Measurements from ENCODE around the gene F11.

F11 gene

GRCh38 chr4:186226521-186227189 is 39.3 kb upstream of the F11 start:
- H3K27ac ChIP-seq = no peak overlapping the region

GRCh38 chr4:186227221-186227620 is 38.8 kb upstream of the F11 start, which contains the start of gene KLKB1:
Gene KLKB1 (plus strand): TSS chr4:186227507. CDS start chr4:186228196, 689 bp downstream.
- no peak for TF ChIP-seq CTCF (IDR thresholded peaks at IDR 0.05)
- Histone ChIP-seq H3K27me3 (no peaks in the 10 kb centered on the region), H3K9me3 (no peaks in the 10 kb centered on the region), H3K36me3 (no peaks in the 10 kb centered on the region), H3K27ac (no peak within 1 kb of the TSS), H3K4me3 (ENCODE audit: low read depth in 1 of 2, low read length in 1 of 2) (no peak within 1 kb of the TSS), H3K4me1 (ENCODE audit: control insufficient read depth in 1 of 2, insufficient read depth in 1 of 2, low read depth in 1 of 2, low read length in 1 of 2) (no peaks in the 10 kb centered on the region)

More at GRCh38 chr4:186226521-186227189, 39.3 kb upstream of the F11 start:
- no peaks in the 10 kb centered on the region for H3K36me3 ChIP-seq
- H3K27me3 ChIP-seq = no peaks in the 10 kb centered on the region
- H3K4me1 ChIP-seq (ENCODE audit: control insufficient read depth in 1 of 2, insufficient read depth in 1 of 2, low read depth in 1 of 2, low read length in 1 of 2) = no peaks in the 10 kb centered on the region
- no peak for TF ChIP-seq CTCF (IDR thresholded peaks at IDR 0.05)
- no peak overlapping the region for H3K4me3 ChIP-seq (ENCODE audit: low read depth in 1 of 2, low read length in 1 of 2)
- H3K9me3 ChIP-seq = no peaks in the 10 kb centered on the region

GRCh38 chr4:186227744-186228513 is 38.1 kb upstream of the F11 start:
- Histone ChIP-seq H3K27ac (no peak overlapping the region), H3K4me1 (ENCODE audit: control insufficient read depth in 1 of 2, insufficient read depth in 1 of 2, low read depth in 1 of 2, low read length in 1 of 2) (no peaks in the 10 kb centered on the region), H3K27me3 (no peaks in the 10 kb centered on the region), H3K36me3 (no peaks in the 10 kb centered on the region), H3K9me3 (no peaks in the 10 kb centered on the region), H3K4me3 (ENCODE audit: low read depth in 1 of 2, low read length in 1 of 2) (no peak overlapping the region)
- TF ChIP-seq CTCF (IDR thresholded peaks at IDR 0.05) = no peak

GRCh38 chr4:186228514-186228894 is 37.5 kb upstream of the F11 start:
- TF ChIP-seq CTCF (IDR thresholded peaks at IDR 0.05) = no peak
- no peak overlapping the region for H3K27ac ChIP-seq
- no peaks in the 10 kb centered on the region for H3K36me3 ChIP-seq
- H3K9me3 ChIP-seq = no peaks in the 10 kb centered on the region
- no peak overlapping the region for H3K4me3 ChIP-seq (ENCODE audit: low read depth in 1 of 2, low read length in 1 of 2)
- no peaks in the 10 kb centered on the region for H3K4me1 ChIP-seq (ENCODE audit: control insufficient read depth in 1 of 2, insufficient read depth in 1 of 2, low read depth in 1 of 2, low read length in 1 of 2)
- H3K27me3 ChIP-seq = no peaks in the 10 kb centered on the region

GRCh38 chr4:186234367-186234766 is 31.6 kb upstream of the F11 start:
- no peaks in the 10 kb centered on the region for H3K4me1 ChIP-seq (ENCODE audit: control insufficient read depth in 1 of 2, insufficient read depth in 1 of 2, low read depth in 1 of 2, low read length in 1 of 2)
- no peaks in the 10 kb centered on the region for H3K9me3 ChIP-seq
- no peaks in the 10 kb centered on the region for H3K36me3 ChIP-seq
- no peak overlapping the region for H3K27ac ChIP-seq
- no peaks in the 10 kb centered on the region for H3K27me3 ChIP-seq
- TF ChIP-seq CTCF (IDR thresholded peaks at IDR 0.05) = no peak
- no peak overlapping the region for H3K4me3 ChIP-seq (ENCODE audit: low read depth in 1 of 2, low read length in 1 of 2)

Data from neutrophil (primary cell).